ENCODE measurements around the gene TBL1XR1. TPM values are rescaled to one million over a fixed set of nuclear protein-coding genes. Genes with fewer than 3 reads are reported as not detected.

Gene TBL1XR1
- polyA plus RNA-seq, 4 donors, result 108 to 134 (median 120) TPM

GRCh38 chr3:176977331-176977730, 220.0 kb downstream of the TBL1XR1 start:
- DNase-seq (ENCODE audit: low read depth in 4 of 4, low spot score in 3 of 4), result no peak

- DNase-seq (ENCODE audit: low read depth in 4 of 4, low spot score in 3 of 4), result no peak
Observed at GRCh38 chr3:176976586-176976985, 220.7 kb downstream of the TBL1XR1 start.

GRCh38 chr3:176974279-176974678, 223.0 kb downstream of the TBL1XR1 start:
- DNase-seq (ENCODE audit: low read depth in 4 of 4, low spot score in 3 of 4), result no peak

GRCh38 chr3:176971613-176972174, 225.6 kb downstream of the TBL1XR1 start:
- no peak for DNase-seq (ENCODE audit: low read depth in 4 of 4, low spot score in 3 of 4)

- no peak for DNase-seq (ENCODE audit: low read depth in 4 of 4, low spot score in 3 of 4)
Observed at GRCh38 chr3:176970770-176971169, 226.5 kb downstream of the TBL1XR1 start.

- DNase-seq (ENCODE audit: low read depth in 4 of 4, low spot score in 3 of 4), result no peak
Observed at GRCh38 chr3:176969506-176969905, 227.8 kb downstream of the TBL1XR1 start.

Data from right renal pelvis (tissue), 4 donors.